ENCODE data around the gene FHOD3. TPM values are rescaled to one million over a fixed set of nuclear protein-coding genes. Genes with fewer than 3 reads are reported as not detected.
"Not testable (repeated sequence)": the region's sequence is repeated elsewhere in the genome, so short reads cannot be mapped to it uniquely, and the experiment has no call there.

Gene FHOD3
- total RNA-seq, 2 experiments from 2014 or later: not detected

- no peaks in the 10 kb centered on the region for H3K36me3 Mint-ChIP-seq (ENCODE audit: low read depth)
Observed at GRCh38 chr18:36348331-36348730, 50.8 kb downstream of the FHOD3 start.

GRCh38 chr18:36348971-36349417 is 51.5 kb downstream of the FHOD3 start:
- no peaks in the 10 kb centered on the region for H3K36me3 Mint-ChIP-seq (ENCODE audit: low read depth)
- intact Hi-C loops (cut with micrococcal nuclease): no loop called here
- H3K4me3 Mint-ChIP-seq: no peak overlapping the region
- H3K4me1 Mint-ChIP-seq (ENCODE audit: low read depth): no peaks in the 10 kb centered on the region
- H3K27me3 Mint-ChIP-seq (ENCODE audit: low read depth): peaks cover 24% of the 10 kb centered on the region
- no peaks in the 10 kb centered on the region for H3K9me3 Mint-ChIP-seq
- DNase-seq: no peak
- CTCF ChIA-PET: no interaction called here
- H3K27ac Mint-ChIP-seq: no peak overlapping the region

More at GRCh38 chr18:36348331-36348730, 50.8 kb downstream of the FHOD3 start:
- H3K9me3 Mint-ChIP-seq: no peaks in the 10 kb centered on the region
- H3K4me3 Mint-ChIP-seq: no peak overlapping the region
- no peak overlapping the region for H3K27ac Mint-ChIP-seq
- no peaks in the 10 kb centered on the region for H3K4me1 Mint-ChIP-seq (ENCODE audit: low read depth)
- peaks cover 24% of the 10 kb centered on the region for H3K27me3 Mint-ChIP-seq (ENCODE audit: low read depth)
- intact Hi-C loops (cut with micrococcal nuclease): no loop called here
- DNase-seq: no peak
- CTCF ChIA-PET: no interaction called here

- intact Hi-C loops (cut with micrococcal nuclease): no loop called here
- Mint-ChIP-seq H3K4me1 (ENCODE audit: low read depth) (no peaks in the 10 kb centered on the region), H3K27ac (no peak overlapping the region), H3K9me3 (no peaks in the 10 kb centered on the region), H3K36me3 (ENCODE audit: low read depth) (no peaks in the 10 kb centered on the region), H3K4me3 (no peak overlapping the region), H3K27me3 (ENCODE audit: low read depth) (peaks cover 24% of the 10 kb centered on the region)
- no peak for DNase-seq
- CTCF ChIA-PET: no interaction called here
Observed at GRCh38 chr18:36349552-36349951, 52.0 kb downstream of the FHOD3 start.

GRCh38 chr18:36350251-36350651 is 52.7 kb downstream of the FHOD3 start:
- Mint-ChIP-seq H3K27ac (no peak overlapping the region), H3K36me3 (ENCODE audit: low read depth) (no peaks in the 10 kb centered on the region), H3K4me1 (ENCODE audit: low read depth) (no peaks in the 10 kb centered on the region), H3K27me3 (ENCODE audit: low read depth) (peaks cover 26% of the 10 kb centered on the region), H3K9me3 (no peaks in the 10 kb centered on the region), H3K4me3 (no peak overlapping the region)
- intact Hi-C loops (cut with micrococcal nuclease): no loop called here
- CTCF ChIA-PET: no interaction called here
- DNase-seq: no peak

- Mint-ChIP-seq H3K27ac (no peak overlapping the region), H3K4me3 (no peak overlapping the region), H3K27me3 (ENCODE audit: low read depth) (peaks cover 27% of the 10 kb centered on the region), H3K9me3 (no peaks in the 10 kb centered on the region), H3K4me1 (ENCODE audit: low read depth) (no peaks in the 10 kb centered on the region), H3K36me3 (ENCODE audit: low read depth) (no peaks in the 10 kb centered on the region)
- DNase-seq: no peak
- CTCF ChIA-PET: no interaction called here
- intact Hi-C loops (cut with micrococcal nuclease): no loop called here
Observed at GRCh38 chr18:36350839-36351469, 53.4 kb downstream of the FHOD3 start.

- CTCF ChIA-PET: no interaction called here
- Mint-ChIP-seq H3K36me3 (ENCODE audit: low read depth) (no peaks in the 10 kb centered on the region), H3K27me3 (ENCODE audit: low read depth) (peaks cover 20% of the 10 kb centered on the region), H3K4me1 (ENCODE audit: low read depth) (no peaks in the 10 kb centered on the region), H3K4me3 (no peak overlapping the region), H3K9me3 (no peaks in the 10 kb centered on the region), H3K27ac (no peak overlapping the region)
- intact Hi-C loops (cut with micrococcal nuclease): no loop called here
- DNase-seq: no peak
Observed at GRCh38 chr18:36352384-36352783, 54.9 kb downstream of the FHOD3 start.

GRCh38 chr18:36354989-36355388 is 57.5 kb downstream of the FHOD3 start:
- no peak overlapping the region for H3K4me3 Mint-ChIP-seq
- H3K9me3 Mint-ChIP-seq: no peaks in the 10 kb centered on the region
- no peak for DNase-seq
- H3K4me1 Mint-ChIP-seq (ENCODE audit: low read depth): no peaks in the 10 kb centered on the region
- H3K27ac Mint-ChIP-seq: no peak overlapping the region
- H3K27me3 Mint-ChIP-seq (ENCODE audit: low read depth): peaks cover 24% of the 10 kb centered on the region
- no peaks in the 10 kb centered on the region for H3K36me3 Mint-ChIP-seq (ENCODE audit: low read depth)
- intact Hi-C loops (cut with micrococcal nuclease): no loop called here
- CTCF ChIA-PET: no interaction called here

- no peaks in the 10 kb centered on the region for H3K9me3 Mint-ChIP-seq
- intact Hi-C loops (cut with micrococcal nuclease): no loop called here
- H3K36me3 Mint-ChIP-seq (ENCODE audit: low read depth): no peaks in the 10 kb centered on the region
- CTCF ChIA-PET: no interaction called here
- H3K27ac Mint-ChIP-seq: no peak overlapping the region
- no peak for DNase-seq
- H3K4me3 Mint-ChIP-seq: no peak overlapping the region
- no peaks in the 10 kb centered on the region for H3K4me1 Mint-ChIP-seq (ENCODE audit: low read depth)
- peaks cover 23% of the 10 kb centered on the region for H3K27me3 Mint-ChIP-seq (ENCODE audit: low read depth)
Observed at GRCh38 chr18:36355511-36355910, 58.0 kb downstream of the FHOD3 start.

GRCh38 chr18:36356741-36357140 is 59.2 kb downstream of the FHOD3 start:
- H3K36me3 Mint-ChIP-seq (ENCODE audit: low read depth); intact Hi-C loops (cut with micrococcal nuclease); H3K27ac Mint-ChIP-seq; H3K4me3 Mint-ChIP-seq; H3K4me1 Mint-ChIP-seq (ENCODE audit: low read depth); H3K9me3 Mint-ChIP-seq; DNase-seq; CTCF ChIA-PET: not testable (repeated sequence)
- peaks cover 20% of the 10 kb centered on the region for H3K27me3 Mint-ChIP-seq (ENCODE audit: low read depth)

- H3K36me3 Mint-ChIP-seq (ENCODE audit: low read depth): no peaks in the 10 kb centered on the region
- H3K4me3 Mint-ChIP-seq: no peak overlapping the region
- H3K27me3 Mint-ChIP-seq (ENCODE audit: low read depth): peaks cover 21% of the 10 kb centered on the region
- DNase-seq: no peak
- no peaks in the 10 kb centered on the region for H3K4me1 Mint-ChIP-seq (ENCODE audit: low read depth)
- no peak overlapping the region for H3K27ac Mint-ChIP-seq
- no peaks in the 10 kb centered on the region for H3K9me3 Mint-ChIP-seq
- CTCF ChIA-PET: no interaction called here
- intact Hi-C loops (cut with micrococcal nuclease): no loop called here
Observed at GRCh38 chr18:36358141-36358540, 60.6 kb downstream of the FHOD3 start.

- no peaks in the 10 kb centered on the region for H3K36me3 Mint-ChIP-seq (ENCODE audit: low read depth)
- H3K9me3 Mint-ChIP-seq: no peaks in the 10 kb centered on the region
- H3K27me3 Mint-ChIP-seq (ENCODE audit: low read depth): peaks cover 21% of the 10 kb centered on the region
- CTCF ChIA-PET: no interaction called here
- no peak overlapping the region for H3K4me3 Mint-ChIP-seq
- no peak for DNase-seq
- intact Hi-C loops (cut with micrococcal nuclease): no loop called here
- no peak overlapping the region for H3K27ac Mint-ChIP-seq
- no peaks in the 10 kb centered on the region for H3K4me1 Mint-ChIP-seq (ENCODE audit: low read depth)
Observed at GRCh38 chr18:36360256-36360909, 62.9 kb downstream of the FHOD3 start.

GRCh38 chr18:36364911-36365624 is 67.6 kb downstream of the FHOD3 start:
- H3K4me1 Mint-ChIP-seq (ENCODE audit: low read depth): no peaks in the 10 kb centered on the region
- H3K9me3 Mint-ChIP-seq: no peaks in the 10 kb centered on the region
- H3K4me3 Mint-ChIP-seq: no peak overlapping the region
- intact Hi-C loops (cut with micrococcal nuclease): no loop called here
- no peaks in the 10 kb centered on the region for H3K36me3 Mint-ChIP-seq (ENCODE audit: low read depth)
- H3K27ac Mint-ChIP-seq: no peak overlapping the region
- CTCF ChIA-PET: no interaction called here
- H3K27me3 Mint-ChIP-seq (ENCODE audit: low read depth): peaks cover 14% of the 10 kb centered on the region
- no peak for DNase-seq

Measured in activated naive CD4-positive, alpha-beta T cell treated with anti-CD3 and anti-CD28 coated beads for 36 hours (primary cell).